Right hindlimb (tissue), 1 donor: ENCODE data around the gene RDX.

Experiments used
- DNase-seq: peaks from one replicate; pipeline ENCODE4 v3.0.0-alpha.2; 2018

RDX gene

GRCh38 chr11:110169738-110170137, 126.7 kb downstream of the RDX start:
- no peak for DNase-seq

- DNase-seq, result no peak
These were observed 128.2 kb downstream of the RDX start for GRCh38 chr11:110168033-110168803.

GRCh38 chr11:110165039-110165925, 131.1 kb downstream of the RDX start:
- DNase-seq, result no peak

GRCh38 chr11:110162216-110162615, 134.2 kb downstream of the RDX start:
- DNase-seq, result no peak

- DNase-seq, result no peak
These were observed 135.4 kb downstream of the RDX start for GRCh38 chr11:110161061-110161460.

GRCh38 chr11:110160437-110160836, 136.0 kb downstream of the RDX start:
- DNase-seq, result no peak

GRCh38 chr11:110160016-110160415, 136.4 kb downstream of the RDX start:
- DNase-seq, result no peak

GRCh38 chr11:110159476-110159875, 136.9 kb downstream of the RDX start:
- no peak for DNase-seq

- no peak for DNase-seq
These were observed 137.9 kb downstream of the RDX start for GRCh38 chr11:110158317-110159200.

- no peak for DNase-seq
These were observed 139.9 kb downstream of the RDX start for GRCh38 chr11:110156503-110156902.

- no peak for DNase-seq
These were observed 142.9 kb downstream of the RDX start for GRCh38 chr11:110153474-110153873.

GRCh38 chr11:110152199-110152598, 144.2 kb downstream of the RDX start:
- DNase-seq, result no peak

- no peak for DNase-seq
These were observed 147.4 kb downstream of the RDX start for GRCh38 chr11:110148775-110149744.

GRCh38 chr11:110147962-110148709, 148.3 kb downstream of the RDX start:
- no peak for DNase-seq

- no peak for DNase-seq
These were observed 154.6 kb downstream of the RDX start for GRCh38 chr11:110141812-110142211.

- no peak for DNase-seq
These were observed 162.3 kb downstream of the RDX start for GRCh38 chr11:110134110-110134509.

- no peak for DNase-seq
These were observed 163.3 kb downstream of the RDX start for GRCh38 chr11:110133160-110133559.

GRCh38 chr11:110131386-110132123, 164.9 kb downstream of the RDX start:
- DNase-seq, result no peak

- peak; percentile 57 for DNase-seq
These were observed 165.7 kb downstream of the RDX start for GRCh38 chr11:110130642-110131238.

GRCh38 chr11:110128161-110128560, 168.3 kb downstream of the RDX start:
- DNase-seq, result no peak
